ENCODE measurements around the gene TSPAN3. TPM values are rescaled to one million over a fixed set of nuclear protein-coding genes. Genes with fewer than 3 reads are reported as not detected.

TSPAN3 gene
- total RNA-seq, 4 donors from 2014 or later = 218 to 1,125 (median 697) TPM

DNA sequence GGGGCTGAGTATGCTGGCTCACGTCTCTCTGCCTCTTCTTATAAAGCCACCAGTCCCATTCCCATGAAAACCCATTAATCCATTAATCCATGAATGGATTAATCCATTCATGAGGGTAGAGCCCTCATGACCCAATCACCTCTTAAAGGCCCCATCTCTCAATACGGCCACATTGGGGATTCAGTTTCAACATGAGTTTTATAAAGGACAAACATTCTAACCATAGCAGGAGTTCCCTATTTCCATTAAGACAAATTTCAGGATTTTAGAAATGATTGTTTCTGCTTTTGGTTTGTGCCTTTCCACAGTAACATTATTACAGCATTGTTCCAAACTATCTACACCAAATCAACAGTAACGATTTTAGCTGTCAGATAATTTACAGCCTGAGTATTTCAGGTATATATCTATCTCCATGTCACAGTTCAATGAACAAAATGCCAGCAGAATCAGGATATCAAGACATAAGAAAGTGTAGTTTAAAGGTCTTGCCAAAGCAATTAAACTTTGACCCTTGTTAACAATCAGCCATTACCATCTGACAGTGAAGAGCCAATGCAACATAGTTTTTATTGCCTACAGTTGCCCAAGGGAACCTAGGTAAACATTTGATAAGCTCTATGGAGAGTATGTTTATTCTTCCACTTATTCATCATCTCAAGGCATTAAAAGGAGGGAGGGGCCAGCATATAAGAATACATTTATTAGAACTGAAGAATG lies 3.8 kb downstream of the TSPAN3 start:
- no peak for DNase-seq (ENCODE audit: low spot score)
- ATAC-seq (ENCODE audit: low FRiP score) = no peak
- TF ChIP-seq, protein P1, sequence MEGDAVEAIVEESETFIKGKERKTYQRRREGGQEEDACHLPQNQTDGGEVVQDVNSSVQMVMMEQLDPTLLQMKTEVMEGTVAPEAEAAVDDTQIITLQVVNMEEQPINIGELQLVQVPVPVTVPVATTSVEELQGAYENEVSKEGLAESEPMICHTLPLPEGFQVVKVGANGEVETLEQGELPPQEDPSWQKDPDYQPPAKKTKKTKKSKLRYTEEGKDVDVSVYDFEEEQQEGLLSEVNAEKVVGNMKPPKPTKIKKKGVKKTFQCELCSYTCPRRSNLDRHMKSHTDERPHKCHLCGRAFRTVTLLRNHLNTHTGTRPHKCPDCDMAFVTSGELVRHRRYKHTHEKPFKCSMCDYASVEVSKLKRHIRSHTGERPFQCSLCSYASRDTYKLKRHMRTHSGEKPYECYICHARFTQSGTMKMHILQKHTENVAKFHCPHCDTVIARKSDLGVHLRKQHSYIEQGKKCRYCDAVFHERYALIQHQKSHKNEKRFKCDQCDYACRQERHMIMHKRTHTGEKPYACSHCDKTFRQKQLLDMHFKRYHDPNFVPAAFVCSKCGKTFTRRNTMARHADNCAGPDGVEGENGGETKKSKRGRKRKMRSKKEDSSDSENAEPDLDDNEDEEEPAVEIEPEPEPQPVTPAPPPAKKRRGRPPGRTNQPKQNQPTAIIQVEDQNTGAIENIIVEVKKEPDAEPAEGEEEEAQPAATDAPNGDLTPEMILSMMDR (IDR thresholded peaks at IDR 0.05) = no peak

DNA sequence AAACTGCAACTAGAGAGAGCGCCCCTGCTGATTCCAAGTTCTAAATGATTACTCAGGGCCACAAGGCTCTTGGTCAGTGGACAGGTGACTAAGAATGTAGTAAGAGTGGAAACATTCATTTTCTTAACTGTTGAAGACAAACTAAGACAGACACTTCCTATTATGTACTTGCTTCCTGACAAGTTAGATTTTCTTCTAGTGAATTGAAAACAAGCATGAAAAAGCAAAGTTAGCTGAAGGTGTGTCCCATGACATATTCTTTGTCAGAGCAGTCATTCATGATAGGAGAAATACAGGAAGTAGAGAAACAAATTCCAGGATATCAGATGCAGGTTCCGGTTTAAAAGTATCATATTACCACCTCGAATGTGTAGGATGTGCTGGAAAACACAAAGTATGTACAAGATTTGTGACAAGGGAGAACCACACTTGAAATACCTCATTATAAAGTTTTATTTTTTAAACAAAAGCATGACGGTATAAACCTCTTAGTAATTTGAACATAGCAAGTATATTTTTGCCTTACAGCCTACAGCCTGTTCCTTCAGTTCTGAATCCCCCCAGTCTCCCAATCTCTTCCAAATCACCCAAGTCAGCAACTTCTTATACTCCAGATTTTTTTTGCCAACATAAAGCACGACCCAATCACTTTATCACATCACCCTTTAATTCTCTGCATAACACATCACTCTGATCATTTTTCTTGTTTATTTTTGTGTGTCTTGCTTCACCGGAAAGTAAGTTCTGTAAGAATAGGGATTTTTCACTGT lies 6.2 kb downstream of the TSPAN3 start:
- peak; percentile 70 for ATAC-seq (ENCODE audit: low FRiP score)
- TF ChIP-seq, protein P1 (IDR thresholded peaks at IDR 0.05) = no peak
- DNase-seq (ENCODE audit: low spot score) = no peak

DNA sequence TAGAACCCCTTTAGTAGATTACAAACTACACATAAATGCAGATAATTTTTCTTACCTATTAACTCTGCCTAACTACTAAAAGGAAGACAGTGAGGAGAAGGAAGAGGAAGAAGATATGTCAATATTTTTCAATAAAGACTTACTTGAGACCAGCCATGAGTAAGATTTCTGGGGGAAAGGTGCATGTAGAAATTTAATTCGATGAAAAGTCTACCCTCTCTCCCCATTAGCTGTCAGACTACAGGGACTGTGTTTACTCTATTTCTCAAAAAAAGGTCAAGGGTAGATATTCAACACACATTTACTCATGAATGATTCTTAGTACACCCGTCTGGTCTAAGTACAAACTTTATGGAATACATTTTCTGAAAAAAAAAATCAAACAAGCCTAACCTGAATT lies 6.8 kb downstream of the TSPAN3 start:
- no peak for ATAC-seq (ENCODE audit: low FRiP score)
- TF ChIP-seq, protein P1 (IDR thresholded peaks at IDR 0.05) = no peak
- no peak for DNase-seq (ENCODE audit: low spot score)

DNA sequence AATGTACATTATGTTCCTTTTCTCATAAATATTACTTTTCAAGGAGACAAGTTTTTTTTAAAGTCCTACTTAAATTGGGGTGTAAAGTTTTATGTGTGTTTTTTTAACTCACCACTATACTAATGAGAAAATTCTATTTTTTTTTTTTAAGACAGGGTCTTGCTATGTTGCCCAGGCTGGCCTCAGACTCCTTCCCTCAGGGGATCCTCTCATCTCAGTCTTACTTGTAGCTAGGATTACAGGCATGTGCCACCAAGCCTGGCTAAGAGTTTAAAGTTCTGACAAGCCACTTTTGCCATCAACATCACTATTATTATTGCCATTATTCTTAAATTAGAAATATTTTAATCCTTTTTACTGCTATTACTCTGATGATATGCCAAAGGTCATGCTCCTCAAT lies 7.7 kb downstream of the TSPAN3 start:
- TF ChIP-seq, protein P1 (IDR thresholded peaks at IDR 0.05) = no peak
- ATAC-seq (ENCODE audit: low FRiP score) (no peak), DNase-seq (ENCODE audit: low spot score) (no peak)

DNA sequence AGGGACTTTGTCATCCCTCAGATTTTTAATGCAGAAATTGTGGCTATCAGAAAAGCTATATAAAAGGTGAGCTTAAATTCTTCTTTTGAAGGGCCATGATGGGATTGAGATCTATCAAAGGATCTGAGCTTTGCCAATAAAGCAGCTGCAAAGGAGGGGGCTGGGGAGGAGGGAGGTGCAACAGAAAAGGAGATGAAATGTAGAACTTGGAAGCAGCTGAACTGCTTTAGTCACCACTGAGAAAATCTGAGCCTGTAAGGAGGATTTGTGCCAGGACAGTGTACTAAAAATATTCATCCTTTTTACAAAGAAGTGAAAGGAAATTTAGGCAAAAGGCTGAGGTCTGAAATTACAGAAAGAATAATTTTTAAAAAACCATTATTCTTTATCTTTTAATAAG lies 10.4 kb downstream of the TSPAN3 start:
- peak; percentile 34 for ATAC-seq (ENCODE audit: low FRiP score)
- TF ChIP-seq, protein P1 (IDR thresholded peaks at IDR 0.05) = no peak
- DNase-seq (ENCODE audit: low spot score) = no peak

DNA sequence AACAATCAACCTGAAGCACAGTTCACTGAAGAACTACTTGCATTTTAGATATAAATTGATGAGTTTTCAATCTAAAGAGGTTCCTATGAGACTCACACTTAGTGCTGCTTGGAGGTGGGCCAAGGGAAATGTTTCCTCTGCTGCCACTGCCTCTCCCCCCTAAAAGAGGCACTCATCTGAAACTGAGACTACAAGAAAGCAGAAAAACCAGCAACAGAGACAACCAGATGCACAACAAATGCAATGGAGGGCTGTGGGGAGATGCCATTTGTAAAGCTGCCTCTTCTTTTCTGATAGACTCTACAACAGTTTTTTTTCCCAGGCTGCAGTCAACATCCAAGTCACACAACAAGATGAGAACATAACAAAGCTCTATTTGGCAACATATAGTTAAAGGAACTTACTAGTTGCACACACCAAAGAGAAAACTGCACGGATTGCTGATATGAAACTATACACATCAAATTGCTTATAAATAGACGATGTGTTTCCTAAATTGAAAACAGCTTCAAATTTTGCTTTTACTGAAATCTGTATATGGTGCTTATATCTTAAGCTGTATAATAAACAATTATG lies 11.0 kb downstream of the TSPAN3 start:
- DNase-seq (ENCODE audit: low spot score) = no peak
- no peak for ATAC-seq (ENCODE audit: low FRiP score)
- TF ChIP-seq, protein P1 (IDR thresholded peaks at IDR 0.05) = no peak

Data from omental fat pad (tissue), 4 donors.